Measurements from ENCODE around the gene NEK9. TPM values are rescaled to one million over a fixed set of nuclear protein-coding genes. Genes with fewer than 3 reads are reported as not detected.

Gene NEK9
- total RNA-seq, 1 experiment from 2014 or later = 56.5 TPM

GRCh38 chr14:75069811-75070145 lies 57.1 kb downstream of the NEK9 start:
- H3K36me3 Mint-ChIP-seq (ENCODE audit: insufficient read depth in 1 of 3, low read depth in 3 of 3) = no peaks in the 10 kb centered on the region
- H3K27me3 Mint-ChIP-seq (ENCODE audit: low read depth) = no peaks in the 10 kb centered on the region
- no peaks in the 10 kb centered on the region; the same call in 1 of the 2 replicates for H3K79me2 ChIP-seq (ENCODE audit: insufficient read depth, low read length)
- peak overlapping the region; percentile 27; the same call in 1 of the 2 replicates for H3K14ac ChIP-seq (ENCODE audit: insufficient read depth, low read length)
- H2BK15ac ChIP-seq (ENCODE audit: low read depth, low read length) = no peak overlapping the region
- H3K27ac ChIP-seq (ENCODE audit: insufficient read length, low read depth, low read length) = no peak overlapping the region
- peak overlapping the region; percentile 71 for H3K18ac ChIP-seq (ENCODE audit: insufficient read length, low read depth, low read length)
- H4K5ac ChIP-seq (ENCODE audit: insufficient read length, low read depth, low read length) = no peak overlapping the region
- H3K4me3 Mint-ChIP-seq = no peak overlapping the region
- no peak for DNase-seq
- H2BK5ac ChIP-seq (ENCODE audit: insufficient read length, low read length) = no peak overlapping the region
- no CpG with 5 or more reads among the region's 12 CpGs for WGBS (ENCODE audit: extremely low coverage, insufficient read length, low lambda C conversion rate)
- no peak overlapping the region for H3T11ph ChIP-seq (ENCODE audit: low read length)
- no peak overlapping the region for H4K91ac ChIP-seq (ENCODE audit: insufficient read length, low read depth, low read length)
- H3K23ac ChIP-seq (ENCODE audit: insufficient read length, low read depth, low read length) = no peak overlapping the region
- H3K9me3 Mint-ChIP-seq = no peaks in the 10 kb centered on the region
- H2BK12ac ChIP-seq (ENCODE audit: insufficient read length, low read depth, low read length) = no peak overlapping the region
- no peak overlapping the region for H4K8ac ChIP-seq (replicated peaks; ENCODE audit: insufficient read length, low read depth, low read length)
- H3K79me1 ChIP-seq (ENCODE audit: insufficient read depth, low read depth, low read length, poor library complexity, severe bottlenecking) = no peaks in the 10 kb centered on the region
- peaks cover 9 to 10% of the 10 kb centered on the region in 2 experiments for H3K4me1 Mint-ChIP-seq
- peaks cover 2% of the 10 kb centered on the region; the same call in 1 of the 2 replicates for H3K4me1 ChIP-seq (ENCODE audit: insufficient read depth, low read length)
- H3K9ac ChIP-seq (ENCODE audit: extremely low read depth, insufficient read length, low read length) = no peak overlapping the region
- no peak overlapping the region for H2AK5ac ChIP-seq (ENCODE audit: insufficient read length, low read length)
- H3K27me3 ChIP-seq (ENCODE audit: insufficient read depth, low read length) = no peaks in the 10 kb centered on the region
- no peak for TF ChIP-seq CTCF (conservative IDR thresholded peaks at IDR 0.05)
- no peaks in the 10 kb centered on the region for H3K9me3 ChIP-seq (ENCODE audit: control insufficient read depth, low read depth, low read length)
- H2BK120ac ChIP-seq (ENCODE audit: low read depth, low read length, poor library complexity, severe bottlenecking) = no peak overlapping the region
- H3K4me2 ChIP-seq (ENCODE audit: insufficient read depth, insufficient read length, low read length) = peak overlapping the region; percentile 96
- peak overlapping the region; percentile 80 to 99 (median 97); a peak in 6 of 7 replicates for H3K27ac Mint-ChIP-seq
- H2AFZ ChIP-seq (ENCODE audit: low read length) = no peak overlapping the region
- no peak overlapping the region for H3K4ac ChIP-seq (ENCODE audit: low read depth, low read length)
- H2BK20ac ChIP-seq (ENCODE audit: low read depth, low read length, poor library complexity, severe bottlenecking) = no peak overlapping the region
- H3K56ac ChIP-seq (ENCODE audit: insufficient read length, low read depth, low read length) = no peak overlapping the region
- H3K23me2 ChIP-seq (ENCODE audit: insufficient read length, low read depth, low read length, poor library complexity, severe bottlenecking) = peaks cover 9% of the 10 kb centered on the region
- no peaks in the 10 kb centered on the region for H4K20me1 ChIP-seq (ENCODE audit: control insufficient read depth, insufficient read depth, insufficient read length)
